ENCODE data around the gene ZMIZ1.
"Not testable (repeated sequence)": the region's sequence is repeated elsewhere in the genome, so short reads cannot be mapped to it uniquely, and the experiment has no call there.

Gene ZMIZ1

GRCh38 chr10:79275105-79275430 lies 206.3 kb downstream of the ZMIZ1 start:
- DNase-seq = no peak

GRCh38 chr10:79275431-79275851 lies 206.7 kb downstream of the ZMIZ1 start:
- DNase-seq = no peak

GRCh38 chr10:79277579-79278269 lies 209.0 kb downstream of the ZMIZ1 start:
- no peak for DNase-seq

- not testable (repeated sequence) for DNase-seq
Observed at GRCh38 chr10:79279047-79279446, 210.3 kb downstream of the ZMIZ1 start.

GRCh38 chr10:79280956-79281355 lies 212.2 kb downstream of the ZMIZ1 start:
- DNase-seq = no peak

GRCh38 chr10:79282388-79282787 lies 213.6 kb downstream of the ZMIZ1 start:
- no peak for DNase-seq

- no peak for DNase-seq
Observed at GRCh38 chr10:79283616-79284015, 214.8 kb downstream of the ZMIZ1 start.

- DNase-seq = no peak
Observed at GRCh38 chr10:79284158-79284871, 215.5 kb downstream of the ZMIZ1 start.

- DNase-seq = peak; percentile 44
Observed at GRCh38 chr10:79285315-79286197, 216.8 kb downstream of the ZMIZ1 start.

GRCh38 chr10:79286318-79286951 lies 217.7 kb downstream of the ZMIZ1 start:
- peak; percentile 81 for DNase-seq

- DNase-seq = no peak
Observed at GRCh38 chr10:79287973-79288723, 219.4 kb downstream of the ZMIZ1 start.

- no peak for DNase-seq
Observed at GRCh38 chr10:79289801-79290200, 221.0 kb downstream of the ZMIZ1 start.

- DNase-seq = no peak
Observed at GRCh38 chr10:79292026-79292766, 223.4 kb downstream of the ZMIZ1 start.

GRCh38 chr10:79292891-79293746 lies 224.4 kb downstream of the ZMIZ1 start:
- no peak for DNase-seq

- DNase-seq = no peak
Observed at GRCh38 chr10:79293841-79294581, 225.2 kb downstream of the ZMIZ1 start.

- DNase-seq = no peak
Observed at GRCh38 chr10:79295563-79295962, 226.8 kb downstream of the ZMIZ1 start.

- DNase-seq = no peak
Observed at GRCh38 chr10:79296431-79296830, 227.7 kb downstream of the ZMIZ1 start.

GRCh38 chr10:79298403-79299244 lies 229.9 kb downstream of the ZMIZ1 start:
- DNase-seq = peak; percentile 51

Data from stimulated activated naive CD4-positive, alpha-beta T cell treated with Interleukin-2 at 50 U/mL for 16 hours (primary cell).